HAP-1 (cell line): Measurements from ENCODE around the gene VRK1.

ENCODE experiments used
- DNase-seq, 2 experiments: peaks; one replicate each; pipeline ENCODE4 v3.0.0-alpha.2; 2016 to 2020; ENCODE audit warnings: low spot score in 2 of 2
- H3K27me3 ChIP-seq: fragments of 250-450 bp; sonication (Bioruptor Pico); 2 replicates; pipeline ENCODE4 v1.5.1; 2020; ENCODE audit warnings: low read depth, mild to moderate bottlenecking, moderate library complexity
- H3K36me3 ChIP-seq: fragments of 250-450 bp; sonication (Bioruptor Pico); replicated peaks from 2 replicates; pipeline ENCODE4 v1.5.1; 2020; ENCODE audit warnings: mild to moderate bottlenecking
- H3K4me1 ChIP-seq: fragments of 250-450 bp; sonication (Bioruptor Pico); 2 replicates; pipeline ENCODE4 v1.5.1; 2020; ENCODE audit warnings: mild to moderate bottlenecking
- H3K4me3 ChIP-seq: fragments of 250-450 bp; sonication (Bioruptor Pico); 2 replicates; pipeline ENCODE4 v1.5.1; 2020; ENCODE audit warnings: mild to moderate bottlenecking, moderate library complexity
- H3K9me3 ChIP-seq: fragments of 250-450 bp; sonication (Bioruptor Pico); 2 replicates; pipeline ENCODE4 v1.5.1; 2020; ENCODE audit warnings: mild to moderate bottlenecking, moderate library complexity
- in situ Hi-C: fragments of 300-500 bp; cut with MboI; formaldehyde crosslinking; loops from 3 replicates; pipeline ENCODE4 v1.14.3; 2020; ENCODE audit warnings: low sequenced_read_pairs, inconsistent platforms, mixed read lengths

Gene VRK1

DNA sequence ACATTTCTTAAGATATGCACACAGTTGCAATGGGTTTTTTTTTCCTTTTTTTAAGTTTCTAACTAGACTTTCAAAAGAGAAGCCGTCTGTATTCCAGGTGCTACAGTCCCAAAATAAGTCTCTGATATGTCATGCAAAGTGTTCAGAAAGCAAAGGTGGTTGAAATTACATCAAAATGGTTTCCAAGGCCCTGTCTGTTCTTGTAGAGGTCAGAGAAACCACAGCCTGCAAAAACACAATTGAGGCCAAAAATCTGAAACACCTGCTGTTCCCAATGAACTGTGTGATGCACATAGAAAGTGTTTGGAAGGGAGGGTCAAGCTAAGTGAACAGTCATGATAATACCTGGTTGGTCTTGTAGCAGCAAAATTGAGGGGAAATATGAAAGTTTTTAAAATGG lies 91.0 kb downstream of the VRK1 start:
- in situ Hi-C loops, result no loop called here
- no peaks in the 10 kb centered on the region for H3K27me3 ChIP-seq
- DNase-seq, result no peak
- no peaks in the 10 kb centered on the region; the same call in 1 of the 2 replicates for H3K36me3 ChIP-seq
- no peak overlapping the region for H3K4me3 ChIP-seq
- H3K9me3 ChIP-seq, result no peaks in the 10 kb centered on the region
- no peaks in the 10 kb centered on the region for H3K4me1 ChIP-seq

DNA sequence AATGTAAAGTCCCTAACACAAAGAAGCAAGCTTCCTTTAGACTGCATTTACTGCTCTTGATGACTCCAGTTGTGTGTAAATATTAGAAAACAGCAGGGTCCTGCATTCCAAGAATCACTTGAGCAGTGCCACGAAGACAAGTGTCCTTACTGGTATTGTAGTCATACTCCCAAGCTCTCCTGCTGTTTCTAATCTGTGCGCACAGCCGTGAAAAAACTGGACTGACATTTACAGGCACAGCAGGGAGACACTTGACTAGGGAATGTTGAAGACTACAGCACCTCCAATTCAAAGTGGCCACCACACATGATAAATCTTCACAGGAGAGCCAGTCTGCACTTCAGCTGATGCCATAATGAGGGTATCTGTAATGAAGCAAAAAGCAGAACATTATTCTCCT lies 91.4 kb downstream of the VRK1 start:
- Histone ChIP-seq H3K4me1 (no peaks in the 10 kb centered on the region), H3K9me3 (no peaks in the 10 kb centered on the region), H3K27me3 (no peaks in the 10 kb centered on the region), H3K4me3 (no peak overlapping the region), H3K36me3 (no peaks in the 10 kb centered on the region; the same call in 1 of the 2 replicates)
- no peak for DNase-seq
- in situ Hi-C loops, result no loop called here

DNA sequence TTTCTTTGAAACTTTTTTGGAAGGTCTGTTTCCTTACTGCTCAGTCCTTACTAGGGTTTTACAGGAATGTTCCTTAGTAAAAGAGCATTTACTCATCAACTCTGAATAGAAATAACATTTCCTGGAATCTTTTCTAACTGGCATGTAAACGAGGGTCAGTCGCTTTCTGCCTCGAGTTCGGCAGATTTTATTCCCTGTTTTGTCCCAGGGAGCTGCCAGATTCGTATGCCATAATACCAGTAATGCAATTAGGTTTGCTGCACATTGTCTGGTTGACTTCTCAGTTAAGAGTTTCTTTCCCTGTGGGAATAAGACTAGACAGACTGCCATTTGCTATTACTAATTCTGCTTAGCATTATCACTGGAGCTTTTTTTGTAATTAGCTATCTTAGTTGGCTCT lies 91.9 kb downstream of the VRK1 start:
- no peaks in the 10 kb centered on the region for H3K27me3 ChIP-seq
- H3K36me3 ChIP-seq, result no peaks in the 10 kb centered on the region; the same call in 1 of the 2 replicates
- no peaks in the 10 kb centered on the region for H3K4me1 ChIP-seq
- H3K9me3 ChIP-seq, result no peaks in the 10 kb centered on the region
- in situ Hi-C loops, result no loop called here
- H3K4me3 ChIP-seq, result no peak overlapping the region
- DNase-seq, result no peak

DNA sequence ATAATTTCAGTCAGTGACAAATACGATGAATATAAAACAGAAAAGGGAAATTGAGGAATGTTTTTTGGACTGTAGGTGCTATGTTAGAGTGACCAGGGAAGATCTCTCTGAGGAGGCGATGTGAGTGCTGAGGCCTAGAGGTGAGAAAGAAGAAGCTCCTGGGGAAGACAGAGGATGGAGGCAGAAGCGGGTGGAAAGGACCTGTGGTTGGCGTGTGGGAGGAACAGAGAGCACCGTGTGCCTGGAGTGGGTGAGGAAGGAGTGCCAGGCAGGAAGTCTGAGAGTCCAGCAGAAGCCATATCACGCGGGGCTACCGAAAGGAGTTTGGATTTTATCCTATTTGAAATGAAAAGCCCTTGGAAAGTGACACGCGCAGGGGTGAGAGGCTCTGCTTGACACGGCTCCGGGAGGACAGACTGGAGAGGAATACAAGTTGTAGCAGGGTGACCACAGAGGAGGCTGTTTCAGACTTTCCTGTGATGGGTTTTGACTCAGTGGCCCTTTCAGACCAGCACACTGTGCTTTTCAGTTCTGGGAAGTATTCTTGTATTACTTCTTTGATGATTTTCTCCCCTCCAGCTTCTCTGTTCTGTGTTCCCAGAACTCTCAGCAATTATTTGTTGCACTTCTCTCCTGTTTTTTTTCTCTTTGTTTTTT lies 96.9 kb downstream of the VRK1 start:
- Histone ChIP-seq H3K9me3 (no peaks in the 10 kb centered on the region), H3K36me3 (no peaks in the 10 kb centered on the region; the same call in 1 of the 2 replicates), H3K27me3 (no peaks in the 10 kb centered on the region), H3K4me3 (no peak overlapping the region), H3K4me1 (no peaks in the 10 kb centered on the region)
- in situ Hi-C loops, result no loop called here
- no peak for DNase-seq

DNA sequence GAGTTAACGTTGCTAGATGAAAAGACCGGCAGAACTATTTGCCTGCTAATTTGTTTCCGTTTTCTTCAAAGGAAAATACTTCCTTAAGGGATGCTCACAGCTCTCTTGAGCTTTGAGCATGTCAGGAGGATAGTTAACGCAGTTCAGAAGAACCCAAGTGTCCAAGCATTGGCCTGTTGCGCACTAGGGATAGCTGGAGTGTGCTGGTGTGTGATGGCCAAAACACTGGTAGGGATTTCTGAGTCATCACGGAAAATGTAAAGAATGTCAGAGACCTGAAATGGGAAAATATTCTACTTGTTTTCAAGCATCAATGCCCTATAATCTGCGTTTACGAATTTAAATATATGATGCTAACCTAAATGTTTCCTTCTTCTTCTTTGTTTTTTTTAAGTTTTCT lies 97.8 kb downstream of the VRK1 start:
- H3K9me3 ChIP-seq, result no peaks in the 10 kb centered on the region
- H3K36me3 ChIP-seq, result no peaks in the 10 kb centered on the region; the same call in 1 of the 2 replicates
- in situ Hi-C loops, result no loop called here
- H3K27me3 ChIP-seq, result no peaks in the 10 kb centered on the region
- no peaks in the 10 kb centered on the region for H3K4me1 ChIP-seq
- H3K4me3 ChIP-seq, result no peak overlapping the region
- no peak for DNase-seq

DNA sequence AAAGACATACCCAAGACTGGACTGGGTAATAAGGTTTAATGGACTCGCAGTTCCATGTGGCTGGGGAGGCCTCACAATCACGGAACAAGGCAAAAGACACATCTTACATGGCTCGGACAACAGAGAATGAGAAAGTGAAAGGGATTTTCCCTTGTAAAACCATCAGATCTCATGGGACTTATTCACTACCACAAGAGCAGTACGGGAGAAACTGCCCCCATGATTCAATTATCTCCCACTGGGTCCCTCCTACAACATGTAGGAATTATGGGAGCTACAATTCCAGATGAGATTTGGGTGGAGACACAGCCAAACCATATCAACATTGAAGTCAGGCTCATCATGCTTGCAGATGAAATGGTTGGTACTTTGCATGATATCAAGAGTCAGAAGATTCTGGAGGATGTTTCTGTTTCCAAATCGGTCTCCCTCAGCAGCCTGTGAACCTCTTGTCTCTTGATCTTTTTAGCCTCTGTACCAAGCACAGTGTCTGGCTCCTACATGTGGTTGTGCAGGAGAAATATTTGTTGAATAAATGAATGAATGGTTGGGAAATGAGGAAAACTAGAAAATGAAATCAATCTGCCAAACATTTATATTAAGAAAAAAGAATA lies 98.6 kb downstream of the VRK1 start:
- H3K9me3 ChIP-seq, result no peaks in the 10 kb centered on the region
- no peaks in the 10 kb centered on the region for H3K4me1 ChIP-seq
- in situ Hi-C loops, result no loop called here
- H3K27me3 ChIP-seq, result no peaks in the 10 kb centered on the region
- DNase-seq, result no peak
- H3K4me3 ChIP-seq, result no peak overlapping the region
- H3K36me3 ChIP-seq, result no peaks in the 10 kb centered on the region; the same call in 1 of the 2 replicates

DNA sequence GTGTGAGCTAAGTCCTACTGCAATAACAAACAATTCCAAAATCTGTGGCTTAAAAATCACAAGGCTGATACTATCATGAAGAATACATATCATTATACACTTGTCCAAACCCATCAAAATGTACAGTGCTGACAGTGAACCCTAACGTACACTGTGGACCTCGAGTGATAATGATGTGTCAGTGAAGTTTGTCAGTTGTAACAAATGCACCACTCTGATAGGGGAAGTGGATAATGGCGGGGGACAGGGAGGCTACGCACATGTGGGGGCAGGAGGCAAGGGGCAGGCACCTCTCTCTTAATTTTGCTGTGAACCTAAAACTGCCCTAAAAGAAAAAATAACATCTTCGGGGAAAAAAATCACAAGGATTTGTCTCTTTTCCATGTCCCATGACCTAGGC lies 100.0 kb downstream of the VRK1 start:
- no peaks in the 10 kb centered on the region for H3K27me3 ChIP-seq
- in situ Hi-C loops, result no loop called here
- no peaks in the 10 kb centered on the region for H3K4me1 ChIP-seq
- DNase-seq, result no peak
- no peaks in the 10 kb centered on the region for H3K9me3 ChIP-seq
- no peaks in the 10 kb centered on the region; the same call in 1 of the 2 replicates for H3K36me3 ChIP-seq
- H3K4me3 ChIP-seq, result no peak overlapping the region

DNA sequence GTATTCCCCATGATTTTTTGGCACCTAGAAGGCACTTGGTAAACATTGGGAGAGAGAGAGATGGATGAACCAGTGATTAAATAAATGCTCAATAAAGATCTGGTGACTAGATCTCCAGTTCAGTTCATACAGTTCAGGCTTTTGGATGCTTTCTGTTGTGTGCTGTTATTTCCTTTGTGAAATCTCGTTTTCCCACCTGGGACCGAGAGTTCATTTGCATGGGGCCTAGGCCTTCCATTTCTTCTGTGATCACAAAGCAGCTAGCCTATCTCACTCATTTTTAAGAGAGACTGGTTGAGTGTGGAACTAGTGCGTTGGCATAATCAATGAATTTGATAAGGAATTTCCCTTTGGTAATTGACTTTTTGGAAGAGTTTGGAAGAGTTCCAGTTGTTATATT lies 104.0 kb downstream of the VRK1 start:
- in situ Hi-C loops, result no loop called here
- no peak for DNase-seq
- Histone ChIP-seq H3K9me3 (no peaks in the 10 kb centered on the region), H3K4me1 (no peaks in the 10 kb centered on the region), H3K36me3 (no peaks in the 10 kb centered on the region), H3K27me3 (no peaks in the 10 kb centered on the region), H3K4me3 (no peak overlapping the region)

DNA sequence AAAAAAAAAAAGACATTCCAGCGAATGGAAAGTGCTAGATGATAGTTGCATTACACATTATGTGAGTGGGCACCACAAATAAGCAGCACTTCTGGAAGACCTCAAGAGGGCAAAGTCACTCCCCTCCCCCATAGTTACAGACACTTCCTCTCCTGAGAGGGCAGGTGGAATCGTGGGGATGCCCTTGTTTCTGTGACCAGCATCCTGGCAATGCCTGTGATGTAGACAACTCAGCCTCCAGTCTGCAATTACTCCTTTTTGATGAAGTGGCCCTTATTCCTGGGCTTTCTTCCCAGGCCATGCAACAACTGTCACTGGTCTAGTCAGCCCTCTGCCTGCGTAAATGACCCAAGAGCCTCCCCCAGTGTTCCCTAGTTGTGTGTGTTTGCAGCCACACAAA lies 104.8 kb downstream of the VRK1 start:
- no peak for DNase-seq
- in situ Hi-C loops, result no loop called here
- Histone ChIP-seq H3K4me1 (no peaks in the 10 kb centered on the region), H3K27me3 (no peaks in the 10 kb centered on the region), H3K9me3 (no peaks in the 10 kb centered on the region), H3K36me3 (no peaks in the 10 kb centered on the region), H3K4me3 (no peak overlapping the region)

DNA sequence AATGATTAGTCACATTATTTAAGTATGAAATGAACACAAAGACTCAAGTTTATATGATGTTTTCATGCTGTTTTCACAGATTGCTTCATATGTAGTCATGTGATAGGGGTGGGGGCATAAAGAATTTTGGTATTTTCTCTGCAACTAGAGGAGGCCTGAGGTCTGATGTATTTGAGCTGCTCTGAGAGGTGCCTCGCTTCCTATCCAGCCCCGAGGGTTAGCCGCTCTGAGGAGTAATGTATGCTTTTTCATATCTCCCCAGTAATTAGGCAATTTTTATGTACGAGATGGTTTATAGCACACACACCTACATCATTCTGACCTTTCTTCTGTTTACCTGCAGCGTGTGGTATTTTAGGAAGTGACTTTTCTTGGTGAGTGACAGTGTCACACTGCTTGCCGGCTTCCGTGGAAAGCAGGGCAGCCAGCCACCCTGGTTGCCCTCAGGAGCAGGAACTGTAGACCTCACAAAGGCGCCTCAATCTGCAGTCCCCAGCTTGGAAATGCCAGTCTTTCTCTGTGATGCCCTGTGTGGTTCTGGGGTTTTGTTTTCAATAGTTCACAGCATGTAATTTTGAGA lies 106.4 kb downstream of the VRK1 start:
- Histone ChIP-seq H3K4me1 (no peaks in the 10 kb centered on the region), H3K4me3 (no peak overlapping the region), H3K27me3 (no peaks in the 10 kb centered on the region), H3K36me3 (no peaks in the 10 kb centered on the region), H3K9me3 (no peaks in the 10 kb centered on the region)
- no peak for DNase-seq
- in situ Hi-C loops, result no loop called here

DNA sequence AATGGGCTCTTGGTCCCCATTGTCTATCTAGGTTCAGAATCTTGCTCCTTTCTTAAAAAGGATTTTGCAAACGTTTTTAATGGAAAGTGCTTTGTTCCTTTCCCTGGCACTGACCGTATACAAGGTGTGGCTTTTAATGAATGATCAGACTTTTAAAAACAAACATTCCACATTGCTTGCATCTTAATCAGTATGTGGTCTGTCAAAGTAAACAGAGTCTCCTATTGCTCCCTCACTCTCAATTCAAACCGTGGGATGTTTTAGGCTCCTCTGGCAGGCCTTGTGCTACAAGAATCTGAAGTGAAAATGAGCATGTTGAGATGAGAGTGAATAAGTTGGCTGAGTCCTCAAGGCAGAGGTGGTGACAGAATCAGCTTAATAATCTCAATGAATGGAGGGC lies 107.0 kb downstream of the VRK1 start:
- Histone ChIP-seq H3K27me3 (no peaks in the 10 kb centered on the region), H3K36me3 (no peaks in the 10 kb centered on the region), H3K4me3 (no peak overlapping the region), H3K4me1 (no peaks in the 10 kb centered on the region), H3K9me3 (no peaks in the 10 kb centered on the region)
- DNase-seq, result no peak
- in situ Hi-C loops, result no loop called here

DNA sequence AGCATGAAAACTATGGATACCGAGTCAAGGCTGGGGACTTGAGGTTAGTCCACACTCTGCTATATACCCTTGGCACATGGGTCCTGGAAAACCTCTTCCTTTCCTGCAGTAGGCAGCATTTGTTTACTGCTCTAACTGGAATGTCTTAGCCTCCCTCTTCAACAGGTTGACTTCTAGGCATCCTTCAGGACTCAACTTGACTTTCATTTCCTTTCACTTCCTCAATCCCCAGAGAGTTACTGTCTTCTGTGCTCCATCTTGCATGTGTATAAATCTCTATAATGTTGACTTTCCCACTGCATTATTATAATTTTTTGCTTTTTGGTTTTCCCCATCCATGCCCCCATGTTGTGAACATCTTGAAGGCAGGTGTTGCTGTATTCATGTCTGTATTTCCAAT lies 107.9 kb downstream of the VRK1 start:
- no peak for DNase-seq
- in situ Hi-C loops, result no loop called here

DNA sequence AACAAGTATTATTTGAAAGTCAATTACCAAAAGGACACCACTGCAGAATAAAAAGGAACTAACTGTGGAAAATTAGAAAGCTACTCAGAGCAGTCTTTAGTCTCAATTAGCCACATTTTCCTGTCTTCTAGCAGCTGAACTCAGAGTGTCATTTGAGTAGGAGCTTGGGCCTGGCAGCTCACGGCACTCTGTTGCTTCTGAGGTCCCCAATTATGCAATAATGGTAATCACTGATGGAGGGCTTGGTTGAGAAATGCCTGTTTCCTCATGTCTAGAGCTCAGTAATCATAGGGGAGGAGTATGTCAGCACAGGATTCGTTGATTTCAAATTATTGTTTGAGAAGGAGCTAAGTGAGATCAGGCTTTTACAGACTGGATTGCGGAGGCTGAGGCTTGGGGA lies 108.6 kb downstream of the VRK1 start:
- H3K27me3 ChIP-seq, result no peaks in the 10 kb centered on the region
- no peaks in the 10 kb centered on the region for H3K4me1 ChIP-seq
- no peaks in the 10 kb centered on the region for H3K9me3 ChIP-seq
- in situ Hi-C loops, result no loop called here
- no peaks in the 10 kb centered on the region for H3K36me3 ChIP-seq
- no peak overlapping the region for H3K4me3 ChIP-seq
- DNase-seq, result no peak

More for the DNA sequence above, 107.9 kb downstream of the VRK1 start:
- Histone ChIP-seq H3K27me3 (no peaks in the 10 kb centered on the region), H3K9me3 (no peaks in the 10 kb centered on the region), H3K4me1 (no peaks in the 10 kb centered on the region), H3K4me3 (no peak overlapping the region), H3K36me3 (no peaks in the 10 kb centered on the region)

DNA sequence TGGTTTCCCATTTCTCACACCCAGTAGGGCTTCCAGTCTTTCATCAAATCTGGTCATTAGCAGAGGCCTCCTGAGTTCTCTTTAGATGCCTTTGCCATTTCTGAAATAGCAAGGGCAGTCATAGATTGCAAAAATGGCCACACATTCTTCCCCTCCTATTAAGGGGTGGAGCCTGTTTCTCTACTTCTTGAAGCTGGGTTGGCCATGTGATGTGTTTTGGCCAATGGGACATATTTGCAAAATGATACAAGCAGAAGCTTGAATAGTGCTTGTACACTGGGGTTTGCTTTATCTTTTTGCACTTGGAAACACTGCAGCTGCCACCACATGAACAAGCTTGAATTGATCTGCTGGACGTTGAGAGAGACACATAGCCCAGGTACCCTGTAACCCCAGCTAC lies 109.3 kb downstream of the VRK1 start:
- Histone ChIP-seq H3K9me3 (no peaks in the 10 kb centered on the region), H3K36me3 (no peaks in the 10 kb centered on the region), H3K27me3 (no peaks in the 10 kb centered on the region), H3K4me3 (no peak overlapping the region), H3K4me1 (no peaks in the 10 kb centered on the region)
- no peak for DNase-seq
- in situ Hi-C loops, result no loop called here
